KMS-11 (cell line): ENCODE measurements around the gene CAMTA1.

Source experiments
- H2AFZ ChIP-seq: fragments of 200-600 bp; sonication (generic); 2 replicates; pipeline ENCODE4 v1.6.1; 2016; ENCODE audit warnings: antibody characterized with exemption, mixed run types, low read depth
- H3K27ac ChIP-seq: fragments of 200-600 bp; sonication (generic); 2 replicates; pipeline ENCODE4 v1.6.1; 2016; ENCODE audit warnings: mild to moderate bottlenecking, mixed run types
- H3K27me3 ChIP-seq: fragments of 200-600 bp; sonication (generic); 2 replicates; pipeline ENCODE4 v1.6.1; 2017; ENCODE audit warnings: mild to moderate bottlenecking, low read depth, mixed run types, moderate library complexity; ENCODE audit not compliant: insufficient read depth
- H3K36me3 ChIP-seq: fragments of 200-600 bp; sonication (generic); 2 replicates; pipeline ENCODE4 v1.6.1; 2017; ENCODE audit warnings: mild to moderate bottlenecking, mixed run types; ENCODE audit not compliant: insufficient read depth
- H3K4me1 ChIP-seq: fragments of 200-600 bp; sonication (generic); 2 replicates; pipeline ENCODE4 v1.6.1; 2016; ENCODE audit warnings: mild to moderate bottlenecking, low read depth, mixed run types; ENCODE audit not compliant: poor library complexity, severe bottlenecking
- H3K4me2 ChIP-seq: fragments of 200-600 bp; sonication (generic); 2 replicates; pipeline ENCODE4 v1.7.0; 2016; ENCODE audit warnings: mild to moderate bottlenecking, mixed run types
- H3K4me3 ChIP-seq: fragments of 200-600 bp; sonication (generic); IDR thresholded peaks from 2 replicates; pipeline ENCODE4 v1.6.1; 2017; ENCODE audit warnings: low read depth, low read length, mixed read lengths; ENCODE audit not compliant: insufficient read depth
- H3K79me2 ChIP-seq: fragments of 200-600 bp; sonication (generic); 2 replicates; pipeline ENCODE4 v1.6.1; 2016; ENCODE audit warnings: low read depth, mixed run types; ENCODE audit not compliant: insufficient read depth
- H3K9ac ChIP-seq: fragments of 200-600 bp; sonication (generic); 2 replicates; pipeline ENCODE4 v1.6.1; 2016; ENCODE audit warnings: mild to moderate bottlenecking, mixed run types
- H4K20me1 ChIP-seq: fragments of 200-600 bp; sonication (generic); 2 replicates; pipeline ENCODE4 v1.6.1; 2016; ENCODE audit warnings: mild to moderate bottlenecking, mixed run types; ENCODE audit not compliant: insufficient read depth
- CTCF ChIP-seq: fragments of 200-600 bp; sonication (generic); conservative IDR thresholded peaks from 2 replicates; pipeline ENCODE4 v1.6.1; 2017; ENCODE audit warnings: low read depth, mild to moderate bottlenecking, antibody characterized with exemption, low read length, moderate library complexity, mixed read lengths

The CAMTA1 gene

GRCh38 chr1:7478809-7479499 lies 693.7 kb downstream of the CAMTA1 start:
- H3K36me3 ChIP-seq = no peaks in the 10 kb centered on the region
- no peak for TF ChIP-seq CTCF
- no peaks in the 10 kb centered on the region for H4K20me1 ChIP-seq
- no peak overlapping the region for H3K4me2 ChIP-seq
- H2AFZ ChIP-seq = no peak overlapping the region
- no peaks in the 10 kb centered on the region for H3K4me1 ChIP-seq
- H3K4me3 ChIP-seq = no peak overlapping the region
- H3K27ac ChIP-seq = no peak overlapping the region
- no peaks in the 10 kb centered on the region for H3K79me2 ChIP-seq
- peaks cover 48% of the 10 kb centered on the region for H3K27me3 ChIP-seq
- H3K9ac ChIP-seq = no peak overlapping the region

GRCh38 chr1:7479571-7479970 lies 694.3 kb downstream of the CAMTA1 start:
- Histone ChIP-seq H3K4me2 (no peak overlapping the region), H3K4me1 (no peaks in the 10 kb centered on the region), H3K4me3 (no peak overlapping the region), H4K20me1 (no peaks in the 10 kb centered on the region), H3K36me3 (no peaks in the 10 kb centered on the region), H3K9ac (no peak overlapping the region), H3K79me2 (no peaks in the 10 kb centered on the region), H3K27me3 (peaks cover 48% of the 10 kb centered on the region), H3K27ac (no peak overlapping the region), H2AFZ (no peak overlapping the region)
- TF ChIP-seq CTCF = no peak

GRCh38 chr1:7481194-7481593 lies 695.9 kb downstream of the CAMTA1 start:
- Histone ChIP-seq H2AFZ (no peak overlapping the region), H3K27me3 (peaks cover 47% of the 10 kb centered on the region), H3K27ac (no peak overlapping the region), H3K4me3 (no peak overlapping the region), H3K36me3 (no peaks in the 10 kb centered on the region), H3K4me2 (no peak overlapping the region), H3K9ac (no peak overlapping the region), H3K79me2 (no peaks in the 10 kb centered on the region), H4K20me1 (no peaks in the 10 kb centered on the region), H3K4me1 (no peaks in the 10 kb centered on the region)
- no peak for TF ChIP-seq CTCF

GRCh38 chr1:7482077-7482476 lies 696.8 kb downstream of the CAMTA1 start:
- Histone ChIP-seq H3K4me1 (no peaks in the 10 kb centered on the region), H3K4me2 (no peak overlapping the region), H3K4me3 (no peak overlapping the region), H3K27ac (no peak overlapping the region), H4K20me1 (no peaks in the 10 kb centered on the region), H3K36me3 (no peaks in the 10 kb centered on the region), H2AFZ (no peak overlapping the region), H3K79me2 (no peaks in the 10 kb centered on the region), H3K27me3 (peaks cover 39% of the 10 kb centered on the region), H3K9ac (no peak overlapping the region)
- TF ChIP-seq CTCF = no peak
